Right renal pelvis (tissue), 4 donors: ENCODE results near the gene PRDM12. TPM values are rescaled to one million over a fixed set of nuclear protein-coding genes. Genes with fewer than 3 reads are reported as not detected.

ENCODE experiments used
- DNase-seq, 4 donors: peaks; one replicate each; pipeline ENCODE4 v3.0.0-alpha.2; 2013; ENCODE audit warnings: low read depth in 4 of 4, low spot score in 3 of 4, missing footprints in 1 of 4
- polyA plus RNA-seq, 4 donors: library from polyadenylated mRNA; unstranded; fragments of 120-200 nt; gene quantifications; one replicate each; pipeline ENCODE4 v1.2.1, GENCODE V29; 2013; ENCODE audit not compliant: insufficient read length in 4 of 4

PRDM12 gene
- not detected for polyA plus RNA-seq

- DNase-seq, result no peak
Measured at GRCh38 chr9:130664251-130665028, at the start of gene PRDM12. Gene PRDM12 (plus strand): TSS chr9:130664594. CDS start chr9:130664654, 60 bp downstream.

- no peak for DNase-seq
Measured at GRCh38 chr9:130616451-130616850, 47.9 kb upstream of the PRDM12 start.

- DNase-seq, result no peak
Measured at GRCh38 chr9:130623466-130623865, 40.9 kb upstream of the PRDM12 start.

- DNase-seq, result no peak
Measured at GRCh38 chr9:130624154-130624553, 40.2 kb upstream of the PRDM12 start.

- no peak for DNase-seq
Measured at GRCh38 chr9:130626249-130626996, 38.0 kb upstream of the PRDM12 start.

- DNase-seq, result no peak
Measured at GRCh38 chr9:130627051-130627450, 37.3 kb upstream of the PRDM12 start.

- no peak for DNase-seq
Measured at GRCh38 chr9:130627896-130628792, 36.2 kb upstream of the PRDM12 start.

GRCh38 chr9:130629443-130630070 lies 34.8 kb upstream of the PRDM12 start:
- DNase-seq, result no peak

- no peak for DNase-seq
Measured at GRCh38 chr9:130630071-130630450, 34.3 kb upstream of the PRDM12 start.

GRCh38 chr9:130630506-130631330 lies 33.7 kb upstream of the PRDM12 start:
- no peak for DNase-seq

- no peak for DNase-seq
Measured at GRCh38 chr9:130631331-130632080, 32.9 kb upstream of the PRDM12 start.

- no peak for DNase-seq
Measured at GRCh38 chr9:130632081-130632710, 32.2 kb upstream of the PRDM12 start.

GRCh38 chr9:130632841-130633240 lies 31.6 kb upstream of the PRDM12 start:
- DNase-seq, result no peak

- DNase-seq, result no peak
Measured at GRCh38 chr9:130633336-130634190, 30.8 kb upstream of the PRDM12 start.

GRCh38 chr9:130634191-130634768 lies 30.1 kb upstream of the PRDM12 start:
- no peak for DNase-seq

- DNase-seq, result no peak
Measured at GRCh38 chr9:130634801-130635200, 29.6 kb upstream of the PRDM12 start.

- no peak for DNase-seq
Measured at GRCh38 chr9:130635306-130635705, 29.1 kb upstream of the PRDM12 start.
